Prostate gland (tissue), 2 donors: ENCODE measurements around the gene KCNJ18.

ENCODE experiments used
- POLR2A ChIP-seq: fragments of 450-650 bp; IDR thresholded peaks from one replicate; pipeline ENCODE4 v1.6.1; 2016; ENCODE audit warnings: antibody characterized with exemption, mild to moderate bottlenecking
- POLR2AphosphoS5 ChIP-seq: sonication (generic); formaldehyde crosslinking; IDR thresholded peaks from one replicate; pipeline ENCODE4 v1.6.1; 2017; ENCODE audit warnings: antibody characterized with exemption
- TF ChIP-seq, protein P1 (sequence below), 4 experiments: fragments of 200-600 bp in 2 of 4; fragments of 450-650 bp in 2 of 4; sonication (generic) in 2 of 4; IDR thresholded peaks; 1 replicate in 3 of 4; 2 replicates in 1 of 4; pipeline ENCODE4 v1.5.1; 2016 to 2019; ENCODE audit warnings: antibody characterized with exemption in 4 of 4, mild to moderate bottlenecking in 2 of 4, moderate library complexity in 2 of 4

DNA sequence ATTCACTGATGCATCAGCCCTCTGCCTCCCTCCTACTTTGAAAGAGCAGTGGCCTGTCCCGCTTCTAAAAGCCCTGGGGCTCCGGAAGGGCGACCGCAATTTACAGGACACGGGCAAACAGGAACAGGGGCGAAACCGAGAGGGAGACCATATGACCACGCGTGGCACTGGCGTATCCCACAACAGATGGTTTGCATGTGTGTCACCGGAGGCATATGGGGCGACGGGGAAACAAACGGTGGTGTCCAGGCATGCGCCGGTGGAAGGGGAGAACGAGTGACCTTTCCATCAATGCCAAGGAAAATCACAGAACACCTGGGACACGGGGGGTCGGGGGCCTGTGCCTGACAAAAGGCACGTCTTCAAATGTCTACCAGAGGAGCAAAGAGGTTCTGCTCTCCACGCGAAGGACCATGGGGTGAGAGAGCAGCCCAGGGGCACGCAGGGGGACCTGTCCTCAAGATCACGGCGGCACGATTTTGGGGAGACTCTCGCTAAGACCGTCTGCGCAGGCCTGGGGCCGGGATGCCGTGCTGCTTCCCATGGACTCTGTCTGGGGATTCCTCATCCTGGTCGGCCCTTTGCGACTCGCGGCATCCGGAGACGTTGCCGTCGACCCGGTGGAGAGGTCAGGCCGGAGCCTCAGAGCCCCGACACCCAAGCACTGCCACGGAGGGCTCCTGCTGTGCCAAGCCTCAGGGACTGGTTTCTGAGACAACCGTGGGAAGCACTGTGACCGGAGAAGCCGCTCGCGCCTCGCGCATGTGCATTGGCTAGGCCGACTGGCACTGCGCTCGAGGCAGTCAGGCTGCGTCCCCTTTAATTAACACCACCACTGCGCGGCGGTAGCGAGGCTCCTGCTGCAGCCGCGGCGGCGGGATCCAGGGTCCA is 12.8 kb upstream of the KCNJ18 start:
- TF ChIP-seq, protein P1, sequence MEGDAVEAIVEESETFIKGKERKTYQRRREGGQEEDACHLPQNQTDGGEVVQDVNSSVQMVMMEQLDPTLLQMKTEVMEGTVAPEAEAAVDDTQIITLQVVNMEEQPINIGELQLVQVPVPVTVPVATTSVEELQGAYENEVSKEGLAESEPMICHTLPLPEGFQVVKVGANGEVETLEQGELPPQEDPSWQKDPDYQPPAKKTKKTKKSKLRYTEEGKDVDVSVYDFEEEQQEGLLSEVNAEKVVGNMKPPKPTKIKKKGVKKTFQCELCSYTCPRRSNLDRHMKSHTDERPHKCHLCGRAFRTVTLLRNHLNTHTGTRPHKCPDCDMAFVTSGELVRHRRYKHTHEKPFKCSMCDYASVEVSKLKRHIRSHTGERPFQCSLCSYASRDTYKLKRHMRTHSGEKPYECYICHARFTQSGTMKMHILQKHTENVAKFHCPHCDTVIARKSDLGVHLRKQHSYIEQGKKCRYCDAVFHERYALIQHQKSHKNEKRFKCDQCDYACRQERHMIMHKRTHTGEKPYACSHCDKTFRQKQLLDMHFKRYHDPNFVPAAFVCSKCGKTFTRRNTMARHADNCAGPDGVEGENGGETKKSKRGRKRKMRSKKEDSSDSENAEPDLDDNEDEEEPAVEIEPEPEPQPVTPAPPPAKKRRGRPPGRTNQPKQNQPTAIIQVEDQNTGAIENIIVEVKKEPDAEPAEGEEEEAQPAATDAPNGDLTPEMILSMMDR (IDR thresholded peaks at IDR 0.05): no peak
- no peak for TF ChIP-seq POLR2A
- no peak for TF ChIP-seq POLR2AphosphoS5
